NCI-H460 (cell line): Measurements from ENCODE around the gene GINS3. TPM values are rescaled to one million over a fixed set of nuclear protein-coding genes. Genes with fewer than 3 reads are reported as not detected.

Experiments used
- DNase-seq: peaks from one replicate; pipeline ENCODE4 v3.0.0-alpha.2; 2016; ENCODE audit warnings: low read depth; ENCODE audit errors: extremely low read depth
- total RNA-seq: library from RNA; depleted of rRNA; stranded (reverse); fragments of >200 nt; shearing (Covaris generic); gene quantifications from 2 replicates; pipeline ENCODE4 v1.2.3, GENCODE V29; 2014

The GINS3 gene
- total RNA-seq, 1 experiment from 2014 or later = 14.5 TPM

DNA sequence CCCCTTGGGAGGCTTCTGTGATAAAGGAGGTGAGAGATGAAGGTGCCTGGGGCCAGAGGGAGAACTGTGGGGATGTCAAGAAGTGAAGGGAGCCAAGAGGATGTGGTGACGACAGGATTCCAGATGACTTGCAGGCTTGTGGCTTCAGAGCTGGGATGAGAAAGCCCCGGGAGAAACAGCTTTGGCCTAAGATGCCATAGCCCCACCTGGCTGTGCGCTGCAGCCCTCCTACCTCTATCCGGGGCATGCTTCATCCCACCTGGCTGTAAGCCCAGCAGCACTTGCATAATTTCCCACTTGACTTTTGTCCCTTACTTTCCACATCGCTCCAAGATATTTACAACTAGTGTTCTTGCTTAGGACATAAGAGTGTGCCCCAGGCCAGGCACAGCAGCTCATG is 29.3 kb downstream of the GINS3 start:
- no peak for DNase-seq

DNA sequence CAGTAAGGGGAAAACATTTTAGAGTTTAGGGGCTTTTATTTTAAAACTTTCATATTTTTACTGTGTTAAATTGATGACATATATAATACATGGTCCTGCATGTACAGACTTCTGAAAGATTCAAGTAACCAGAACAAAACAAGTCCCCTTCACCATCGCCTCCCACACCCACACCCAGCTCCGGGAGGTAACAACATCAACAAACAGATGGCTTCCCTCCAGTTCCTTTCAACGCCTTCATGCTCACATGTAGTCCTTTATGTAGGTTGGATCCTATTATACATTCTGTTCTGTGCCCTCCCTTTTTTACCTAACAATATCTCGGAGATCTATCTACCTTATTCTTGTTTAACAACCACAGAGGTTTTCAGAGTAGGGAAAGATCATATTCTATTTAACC is 30.5 kb downstream of the GINS3 start:
- DNase-seq = no peak

DNA sequence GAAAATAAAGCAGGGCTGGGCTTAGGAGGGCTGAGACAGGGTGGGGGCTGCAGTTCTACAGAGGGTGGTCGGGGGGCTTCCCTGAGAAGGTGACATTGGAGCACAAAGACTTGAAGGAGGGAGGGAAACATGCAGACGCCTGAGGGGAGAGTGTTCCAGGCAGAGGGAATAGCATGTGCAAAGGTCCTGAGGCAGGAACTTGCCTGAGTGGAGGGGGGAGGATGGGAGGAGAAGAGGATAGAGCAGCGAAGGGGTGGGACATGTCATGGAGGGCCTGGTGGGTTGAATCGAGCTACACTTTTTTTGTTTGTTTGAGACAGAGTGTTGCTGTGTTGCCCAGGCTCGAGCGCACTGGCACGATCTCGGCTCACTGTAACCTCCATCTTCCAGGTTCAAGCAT is 33.0 kb downstream of the GINS3 start:
- no peak for DNase-seq

DNA sequence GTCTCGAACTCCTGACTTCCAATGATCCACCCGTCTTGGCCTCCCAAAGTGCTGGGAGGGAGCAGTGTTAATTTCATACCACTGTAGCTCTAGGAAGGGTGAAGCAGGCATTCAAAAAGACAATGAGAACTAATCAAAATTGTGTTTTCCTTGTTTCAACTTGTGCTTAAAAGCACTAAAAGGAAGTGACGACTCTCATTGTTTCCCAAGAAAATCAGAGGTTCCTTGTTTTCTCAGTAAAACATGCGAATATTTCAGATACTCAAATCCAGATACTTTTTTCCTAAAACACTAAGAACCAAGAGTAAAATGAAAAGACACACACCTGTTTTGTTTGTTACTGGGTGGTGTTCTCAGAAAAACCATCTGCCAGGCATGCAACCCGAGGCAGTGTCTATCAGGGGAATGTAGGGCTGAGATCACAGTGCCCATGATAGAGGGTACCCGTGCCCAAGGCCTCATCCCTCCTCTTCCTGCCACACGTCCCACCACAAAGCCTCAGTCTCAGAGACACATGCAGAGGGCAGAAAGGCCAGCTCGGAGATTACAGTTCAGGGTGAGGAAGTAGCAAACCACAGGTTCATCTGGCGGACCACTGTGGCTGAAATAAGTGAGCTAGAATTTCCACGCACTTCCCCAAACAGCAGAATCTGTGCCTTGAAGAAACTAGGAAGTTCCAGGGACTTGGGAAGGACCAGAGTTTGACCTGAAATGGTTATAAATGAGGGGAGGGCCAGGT is 33.7 kb downstream of the GINS3 start:
- DNase-seq = no peak

DNA sequence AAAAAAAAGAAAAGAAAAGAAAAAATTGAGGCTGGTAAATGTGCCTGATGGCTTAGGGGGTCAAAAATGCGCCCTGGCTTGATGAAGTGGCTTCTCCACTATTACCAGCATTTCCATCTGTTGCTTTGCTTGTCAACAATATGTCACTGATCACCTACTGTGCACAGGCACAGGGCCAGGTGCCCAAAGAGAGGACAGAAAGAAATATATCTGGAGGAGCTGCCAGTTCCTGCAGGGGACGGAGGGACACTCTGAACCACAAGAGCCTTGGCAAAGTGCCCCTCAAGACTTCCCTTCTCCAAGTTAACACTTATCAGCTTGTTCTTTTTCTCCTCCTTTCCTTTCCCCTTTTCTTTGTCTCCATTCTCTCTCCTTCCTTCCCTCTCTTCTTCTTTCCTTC is 34.7 kb downstream of the GINS3 start:
- no peak for DNase-seq

DNA sequence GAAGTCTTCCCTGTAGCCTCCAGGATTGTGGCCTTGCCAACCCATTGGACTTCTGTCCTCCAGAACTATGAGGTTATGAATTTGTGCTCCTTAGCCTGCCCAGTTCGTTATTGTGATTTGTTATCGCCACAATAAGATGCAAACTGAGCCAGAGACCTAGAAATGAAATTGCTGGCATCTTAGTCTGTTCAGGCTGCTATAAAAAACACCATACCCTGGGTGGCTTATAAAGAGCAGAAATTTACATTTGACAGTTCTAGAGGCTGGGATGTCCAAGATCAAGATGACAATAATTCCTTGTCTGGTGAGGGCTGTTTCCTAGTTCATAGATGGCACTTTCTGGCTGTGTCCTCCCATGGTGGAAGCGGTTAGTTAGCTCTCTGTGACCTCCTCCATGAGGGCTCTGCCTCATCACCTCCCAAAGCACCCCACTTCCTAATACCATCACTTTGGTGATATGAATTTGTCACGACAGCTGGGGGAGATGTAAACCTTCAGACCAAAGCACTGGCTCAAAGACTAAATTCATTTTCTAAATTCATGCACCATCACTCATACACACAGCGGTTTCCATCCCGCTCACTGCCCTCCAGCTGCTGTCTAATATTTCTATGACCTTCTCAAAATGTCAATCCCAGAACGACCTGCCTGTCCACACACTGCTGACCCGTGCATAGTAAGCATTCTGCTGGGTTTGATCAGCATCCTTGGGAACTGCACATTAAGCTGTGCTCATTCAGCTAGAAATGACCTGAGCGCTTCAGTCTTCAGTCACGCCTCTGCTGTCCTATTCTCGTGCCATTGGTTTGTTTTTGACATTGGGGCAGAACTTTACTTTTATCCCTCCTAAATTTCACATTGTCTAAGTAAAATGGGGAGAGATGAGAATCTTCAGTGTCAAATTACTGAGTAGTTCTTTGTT is 36.6 kb downstream of the GINS3 start:
- no peak for DNase-seq

DNA sequence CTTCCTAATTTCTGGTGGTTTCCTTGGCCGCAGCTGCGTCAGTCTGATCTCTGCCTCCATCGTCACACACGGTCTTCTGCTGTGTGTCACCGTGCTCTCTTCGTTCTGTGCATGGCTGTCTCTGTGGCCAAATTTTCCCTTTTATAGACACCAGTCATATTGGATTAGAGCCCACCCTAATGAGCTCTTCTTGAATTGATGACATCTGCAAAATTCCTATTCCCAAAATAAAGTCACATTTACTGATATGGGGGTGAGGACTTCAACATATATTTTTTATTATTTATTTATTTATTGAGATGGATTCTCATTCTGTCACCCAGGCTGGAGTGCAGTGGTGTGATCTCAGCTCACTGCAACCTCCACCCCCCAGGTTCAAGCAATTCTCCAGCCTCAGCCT is 38.4 kb downstream of the GINS3 start:
- DNase-seq = no peak

DNA sequence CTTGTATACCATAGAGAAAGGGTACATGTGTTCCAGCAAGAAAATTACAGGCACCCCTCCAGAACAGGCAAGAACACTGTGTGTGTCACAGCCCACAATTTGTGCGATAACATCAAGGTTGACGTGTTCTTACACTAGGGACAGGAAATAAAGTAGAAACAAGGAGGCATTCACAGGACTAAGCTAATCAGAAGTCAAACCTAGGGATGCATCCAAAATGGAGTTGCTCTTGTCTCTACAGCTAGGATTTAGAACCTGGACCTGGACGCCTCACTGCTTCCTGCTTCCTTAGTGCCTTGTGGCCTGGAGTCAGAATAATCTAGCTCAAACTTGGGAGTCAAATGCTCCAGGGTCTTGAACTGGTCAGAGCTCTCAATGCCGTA is 41.3 kb downstream of the GINS3 start:
- DNase-seq = no peak

DNA sequence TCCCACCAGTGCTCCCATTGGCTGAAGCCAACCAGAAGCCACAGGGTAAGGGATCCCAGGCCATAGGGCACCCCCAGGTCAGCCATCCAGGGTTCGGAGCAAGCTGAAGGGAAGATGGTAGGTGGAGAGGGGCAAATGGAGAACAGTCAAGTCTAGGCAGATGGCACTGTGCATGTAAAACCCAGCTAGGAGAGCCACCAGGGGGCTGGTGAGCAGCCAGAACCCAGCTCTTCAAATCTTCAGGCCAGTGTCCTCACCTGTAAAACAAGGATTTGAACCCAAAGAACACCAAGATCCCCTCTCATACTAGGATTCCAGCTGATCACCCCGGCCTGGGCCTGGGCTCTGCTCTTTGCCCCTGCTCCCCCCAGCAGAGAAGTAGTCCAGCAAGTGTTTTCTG is 43.5 kb downstream of the GINS3 start:
- DNase-seq = no peak

DNA sequence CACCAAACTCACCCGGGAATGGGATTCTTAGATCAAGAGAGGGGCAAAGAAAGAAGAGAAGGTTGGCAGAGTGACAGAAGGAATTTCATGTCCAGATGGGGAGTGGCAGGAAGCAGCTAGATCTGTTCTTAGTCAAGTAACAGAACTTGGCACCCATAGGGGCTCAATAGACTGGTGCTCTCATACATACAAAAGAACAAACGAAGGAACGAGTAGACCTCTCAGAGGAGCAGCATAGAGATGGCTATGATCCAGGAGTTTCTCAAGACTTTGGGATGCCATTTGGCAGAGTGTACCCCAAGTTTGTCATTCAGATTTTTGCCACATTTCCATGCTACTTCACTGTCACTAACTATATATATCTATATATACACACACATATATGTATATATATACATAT is 47.9 kb downstream of the GINS3 start:
- no peak for DNase-seq

DNA sequence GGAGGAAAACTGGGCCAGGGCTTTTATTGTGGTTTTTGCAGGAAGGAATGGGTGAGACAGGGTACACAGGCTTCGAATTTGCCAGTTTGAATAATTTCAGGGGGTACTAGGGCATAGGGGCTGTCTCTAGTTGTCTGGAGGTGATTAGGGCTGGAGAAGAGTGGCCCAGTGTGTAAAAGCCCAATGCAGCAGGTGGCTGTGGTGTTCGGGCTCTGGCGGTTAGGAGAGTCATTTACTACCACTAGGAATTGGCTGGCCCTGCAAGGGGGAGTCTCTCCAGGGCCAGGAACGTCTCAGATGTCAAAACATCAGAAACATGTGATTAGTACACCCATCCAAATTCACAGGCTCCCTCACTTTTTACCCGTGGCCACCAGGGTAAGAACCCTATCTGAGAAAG is 50.3 kb downstream of the GINS3 start:
- DNase-seq = no peak

DNA sequence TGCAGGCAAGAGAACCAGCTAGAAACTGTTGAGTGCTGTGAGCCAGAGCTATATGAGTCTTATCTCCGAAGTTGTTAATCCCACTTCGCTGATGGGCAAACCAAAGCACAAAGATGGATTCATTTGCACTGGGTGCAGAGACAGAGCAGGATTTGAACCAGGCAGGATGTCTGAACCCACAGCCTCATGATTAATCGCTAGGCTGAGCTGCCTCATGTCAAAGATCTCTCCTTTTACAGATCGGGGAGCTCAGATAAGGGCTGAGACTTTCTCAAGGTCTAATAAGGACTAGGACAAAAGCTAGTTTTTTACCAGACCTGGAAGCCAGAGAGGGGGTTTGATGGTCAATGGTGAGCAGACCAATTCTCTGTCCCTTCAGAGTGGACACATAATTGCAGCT is 51.5 kb downstream of the GINS3 start:
- no peak for DNase-seq

DNA sequence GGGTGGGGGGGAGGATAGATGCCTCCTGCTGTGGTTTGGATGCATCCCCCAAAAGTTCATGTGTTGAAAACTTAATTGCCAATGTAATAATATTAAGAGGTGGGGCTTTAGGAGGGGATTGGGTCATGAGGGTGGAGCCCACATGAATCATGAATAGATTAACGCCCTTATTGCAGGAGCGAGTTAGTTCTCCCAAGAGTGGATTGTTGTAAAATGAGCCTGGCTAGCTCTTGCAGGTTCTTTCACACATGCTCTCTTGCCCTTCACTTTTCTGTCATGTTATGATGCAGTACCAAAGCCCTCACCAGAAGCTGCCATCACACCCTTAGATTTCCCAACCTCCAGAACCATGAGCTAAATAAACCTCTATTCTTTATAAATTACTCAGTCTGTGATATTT is 52.0 kb downstream of the GINS3 start:
- no peak for DNase-seq

DNA sequence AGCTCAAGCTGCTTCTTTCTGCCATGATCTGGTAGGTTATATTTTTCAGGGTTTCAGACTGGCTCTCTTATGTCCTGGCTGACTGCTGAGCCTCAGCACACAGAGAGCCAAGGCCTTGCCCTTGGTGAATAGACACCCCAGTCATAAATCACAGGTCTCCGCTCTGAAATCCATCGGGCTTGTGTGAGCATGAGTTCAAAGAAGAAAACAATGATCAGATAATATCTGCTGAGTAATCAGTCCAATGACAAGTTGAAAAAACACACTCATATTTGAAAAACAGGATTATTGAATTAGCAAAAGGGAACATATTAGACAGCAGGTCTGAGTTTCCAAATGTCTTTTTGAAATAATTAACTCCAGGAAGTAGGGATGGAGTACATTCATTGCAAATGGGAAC is 56.6 kb downstream of the GINS3 start:
- DNase-seq = no peak

DNA sequence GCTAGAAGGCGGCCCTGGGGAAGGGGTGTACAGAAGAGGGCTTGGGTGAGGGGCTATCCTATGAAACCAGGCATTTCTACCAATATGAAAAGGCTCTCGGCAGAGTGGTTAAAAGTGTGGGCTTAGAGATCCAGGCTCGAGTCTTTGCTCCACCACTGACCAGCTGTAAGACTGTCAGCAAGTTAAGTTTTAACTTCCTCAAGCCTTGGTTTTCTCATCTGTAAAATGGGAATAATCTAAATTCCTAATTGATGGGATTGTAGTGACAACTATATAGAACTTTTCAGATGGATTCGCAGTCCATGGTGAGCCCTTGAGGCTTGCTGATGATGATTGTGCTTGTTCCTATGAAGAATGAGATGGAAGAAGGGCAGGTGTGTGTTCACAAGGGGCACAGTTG is 57.0 kb downstream of the GINS3 start:
- DNase-seq = no peak

DNA sequence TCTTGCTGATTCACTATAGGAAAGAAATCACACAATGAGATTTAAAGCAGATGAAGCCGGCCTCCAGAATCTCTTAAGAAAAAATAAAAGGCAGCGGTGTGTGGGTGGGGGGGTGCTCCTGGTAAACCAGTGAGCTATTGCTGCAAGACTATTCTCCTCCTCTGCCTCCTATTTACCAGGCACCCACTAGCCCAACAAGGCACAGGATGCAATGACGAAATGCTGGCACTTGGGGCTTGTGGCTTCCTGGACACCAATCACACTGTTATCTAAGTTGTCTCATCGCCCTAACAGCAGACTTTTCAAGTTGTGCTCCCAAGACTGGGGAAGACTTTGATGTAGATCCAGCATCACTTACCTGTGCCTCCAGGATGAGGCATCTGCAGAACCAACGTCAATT is 57.5 kb downstream of the GINS3 start:
- DNase-seq = no peak

DNA sequence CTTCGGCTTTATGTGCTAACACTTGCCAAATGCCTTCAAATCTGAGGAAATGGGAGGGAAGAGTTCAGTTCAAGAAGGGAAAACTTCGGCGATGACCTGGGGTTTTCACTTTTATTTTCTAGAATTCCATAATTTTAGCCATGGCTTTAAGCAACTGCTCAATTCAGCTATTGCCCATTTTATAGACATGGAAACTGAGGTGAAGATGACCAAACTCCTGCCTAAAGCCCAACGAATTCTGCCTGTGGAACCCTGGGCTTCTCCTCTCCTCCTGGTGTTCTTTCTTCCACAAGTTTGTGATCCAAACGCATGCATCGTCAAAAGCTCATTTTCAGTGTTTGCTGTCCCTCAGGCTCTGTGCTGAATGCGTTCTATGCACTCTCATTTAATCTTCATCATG is 58.3 kb downstream of the GINS3 start:
- DNase-seq = no peak

DNA sequence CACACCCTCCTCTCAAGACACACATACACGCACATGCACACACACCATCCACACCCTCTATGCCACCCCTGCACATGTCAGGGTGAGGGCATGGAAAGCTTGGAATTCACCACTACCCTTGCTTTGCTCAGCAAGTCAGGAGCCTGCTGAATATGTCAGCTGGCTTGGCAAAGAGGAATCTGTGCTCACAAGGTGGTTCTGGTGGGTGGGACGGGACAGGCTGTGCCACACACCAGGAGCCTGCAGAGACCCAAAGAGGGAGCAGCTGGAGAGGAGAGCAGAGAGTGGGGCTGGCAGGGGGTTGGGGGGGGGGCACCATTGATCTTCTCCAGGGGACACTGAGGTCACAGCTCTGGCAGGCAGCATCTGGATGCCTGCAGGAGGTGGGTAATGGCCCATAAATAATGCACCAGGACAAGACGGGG is 59.0 kb downstream of the GINS3 start:
- no peak for DNase-seq

DNA sequence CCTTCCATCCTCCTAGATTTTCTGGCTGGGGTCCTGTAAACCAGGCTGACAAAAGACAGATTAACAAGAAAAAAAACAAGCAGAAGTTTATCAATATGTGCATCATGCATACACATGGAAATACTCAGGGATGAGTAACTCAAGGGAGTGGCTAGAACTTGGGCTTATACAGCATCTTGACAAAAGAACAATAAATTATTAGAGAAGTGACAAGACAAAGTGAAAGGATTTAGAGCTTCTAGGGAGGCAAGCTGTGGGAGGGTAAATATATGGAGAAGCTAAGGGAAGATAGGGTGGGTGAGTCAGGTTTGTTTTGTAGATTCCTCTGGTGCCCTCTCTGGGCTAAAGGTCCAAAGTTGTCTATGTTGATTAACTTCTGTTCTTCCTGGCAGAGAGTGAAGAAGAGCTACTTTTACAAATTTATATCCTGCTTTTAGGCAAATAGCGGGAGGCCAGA is 59.7 kb downstream of the GINS3 start:
- no peak for DNase-seq

DNA sequence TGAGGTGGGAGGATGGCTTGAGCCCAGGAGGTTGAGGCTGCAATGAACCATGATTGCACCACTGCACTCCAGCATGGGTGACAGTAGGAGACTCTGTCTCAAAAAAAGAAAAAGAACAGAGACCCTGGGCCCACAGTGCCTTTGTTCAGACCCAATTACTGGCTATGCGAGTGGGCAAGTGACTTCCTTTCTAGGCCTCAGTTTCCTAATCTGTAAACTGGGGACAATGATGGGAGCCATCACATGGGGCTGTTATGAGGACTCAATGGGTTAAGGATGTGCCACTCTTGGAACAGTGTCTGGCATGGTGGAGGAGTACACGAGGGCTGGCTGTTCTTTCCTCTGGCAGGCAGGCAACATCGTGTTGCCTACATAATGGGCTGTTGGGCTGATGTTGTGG is 60.4 kb downstream of the GINS3 start:
- DNase-seq = no peak

DNA sequence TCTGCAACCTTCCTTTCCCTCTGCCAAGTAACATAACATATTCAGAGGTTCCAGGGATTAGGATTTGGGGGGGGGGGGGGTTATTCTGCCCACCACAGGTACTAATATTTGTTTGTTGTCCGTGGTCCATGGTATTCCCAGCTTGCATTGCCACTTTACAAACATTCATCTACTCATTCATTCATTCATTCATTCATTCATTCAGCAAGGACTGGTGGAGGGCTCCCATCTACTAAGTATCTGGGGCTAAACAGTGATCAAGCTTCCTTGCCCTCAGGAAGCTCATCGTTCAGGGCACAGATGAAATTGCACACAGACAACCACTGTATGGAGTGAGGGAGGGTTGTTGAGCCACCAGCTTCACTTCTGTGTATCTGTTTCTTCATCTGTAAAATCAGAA is 61.9 kb downstream of the GINS3 start:
- no peak for DNase-seq

DNA sequence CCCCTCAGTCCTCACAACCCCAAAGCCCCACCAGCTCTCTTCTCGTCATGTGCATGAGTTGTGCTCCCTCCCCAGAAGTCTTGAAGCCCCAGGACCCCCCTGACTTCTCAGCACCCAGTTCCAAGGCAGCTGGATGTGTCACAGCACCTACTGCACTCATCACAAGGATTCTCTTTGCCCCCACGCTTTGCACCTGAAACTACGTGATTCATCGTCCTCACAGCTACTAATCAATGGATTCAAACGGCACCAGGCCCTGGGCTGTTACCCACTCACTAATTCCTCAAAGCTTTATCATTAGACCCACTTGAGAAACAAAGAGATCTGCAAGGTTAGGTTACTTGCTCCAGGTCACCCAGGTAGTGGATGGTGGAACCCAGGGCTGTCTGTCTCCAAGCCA is 62.6 kb downstream of the GINS3 start:
- no peak for DNase-seq
